CD14-positive monocyte (primary cell): ENCODE measurements around the gene SCAP. TPM values are rescaled to one million over a fixed set of nuclear protein-coding genes. Genes with fewer than 3 reads are reported as not detected.
A peak's percentile ranks its signal among the peaks of the same experiment; 100 is the strongest.

Experiments used
- DNase-seq, 3 donors: peaks; one replicate each; pipeline ENCODE4 v3.0.0-alpha.2; 2011 to 2022
- H2AFZ ChIP-seq: 2 replicates; pipeline ENCODE4 v1.6.0; 2012; ENCODE audit warnings: mild to moderate bottlenecking, low read depth, low read length, inconsistent platforms; ENCODE audit not compliant: insufficient read depth, poor library complexity, severe bottlenecking
- H3K27ac ChIP-seq, 2 donors: 1 replicate in 1 of 2; 2 replicates in 1 of 2; pipeline ENCODE4 v1.5.1; 2012 to 2013; ENCODE audit warnings: low read length in 2 of 2, control low read depth in 1 of 2, inconsistent platforms in 1 of 2, low read depth in 1 of 2, mild to moderate bottlenecking in 1 of 2
- H3K27me3 ChIP-seq, 2 donors: one replicate each; pipeline versions ENCODE4 v1.6.0 to v1.6.1; 2011 to 2013; ENCODE audit warnings: low read length in 2 of 2; ENCODE audit not compliant: control insufficient read depth in 2 of 2, insufficient read depth in 2 of 2
- H3K36me3 ChIP-seq, 2 donors: replicated peaks in 1 of 2; 1 replicate in 1 of 2; 2 replicates in 1 of 2; pipeline versions ENCODE4 v1.5.1 to v1.6.1; 2012 to 2013; ENCODE audit warnings: low read length in 2 of 2, control low read depth in 1 of 2, inconsistent platforms in 1 of 2, mild to moderate bottlenecking in 1 of 2; ENCODE audit not compliant: insufficient read depth in 2 of 2, control insufficient read depth in 1 of 2
- H3K4me1 ChIP-seq, 2 donors: 1 replicate in 1 of 2; 2 replicates in 1 of 2; pipeline versions ENCODE4 v1.5.1 to v1.6.1; 2012 to 2013; ENCODE audit warnings: low read length in 2 of 2, control low read depth in 1 of 2, inconsistent platforms in 1 of 2, mild to moderate bottlenecking in 1 of 2, moderate library complexity in 1 of 2; ENCODE audit not compliant: insufficient read depth in 2 of 2, control insufficient read depth in 1 of 2
- H3K4me2 ChIP-seq: replicated peaks from 2 replicates; pipeline ENCODE3; 2012; ENCODE audit warnings: low read length, moderate library complexity, mild to moderate bottlenecking; ENCODE audit not compliant: poor library complexity, severe bottlenecking; ENCODE audit errors: extremely low read depth
- H3K4me3 ChIP-seq, 3 experiments: fragments of 200-600 bp in 1 of 3; sonication (generic) in 1 of 3; replicated peaks in 1 of 3; 1 replicate in 2 of 3; 2 replicates in 1 of 3; pipeline ENCODE4 v1.5.1; 2011 to 2013; ENCODE audit warnings: low read length in 3 of 3, mild to moderate bottlenecking in 3 of 3, control low read depth in 2 of 3, low read depth in 2 of 3, inconsistent platforms in 1 of 3, moderate library complexity in 1 of 3
- H3K79me2 ChIP-seq: 2 replicates; pipeline ENCODE4 v1.6.0; 2012; ENCODE audit warnings: mild to moderate bottlenecking, control low read depth, inconsistent platforms, low read length, moderate library complexity; ENCODE audit not compliant: insufficient read depth
- H3K9ac ChIP-seq: 2 replicates; pipeline ENCODE4 v1.6.0; 2017; ENCODE audit warnings: low read length, mild to moderate bottlenecking; ENCODE audit not compliant: insufficient read depth, poor library complexity, severe bottlenecking
- H3K9me3 ChIP-seq, 2 donors: replicated peaks in 1 of 2; 1 replicate in 1 of 2; 2 replicates in 1 of 2; pipeline versions ENCODE4 v1.5.1 to v1.6.1; 2012 to 2013; ENCODE audit warnings: low read length in 2 of 2, control low read depth in 1 of 2; ENCODE audit not compliant: control insufficient read depth in 1 of 2, insufficient read depth in 1 of 2
- H4K20me1 ChIP-seq: 2 replicates; pipeline ENCODE4 v1.6.0; 2012; ENCODE audit warnings: mild to moderate bottlenecking, low read length, control low read depth, moderate library complexity; ENCODE audit not compliant: insufficient read depth
- H3K27ac Mint-ChIP-seq, 7 donors: one replicate each; pipeline ENCODE4 v1.8.0; 2020; ENCODE audit warnings: mild to moderate bottlenecking in 7 of 7, mixed read lengths in 7 of 7, moderate library complexity in 6 of 7, inconsistent platforms in 2 of 7
- H3K27me3 Mint-ChIP-seq, 3 donors: one replicate each; pipeline ENCODE4 v1.8.0; 2021 to 2022; ENCODE audit warnings: low read depth in 3 of 3, mild to moderate bottlenecking in 3 of 3, mixed read lengths in 3 of 3, moderate library complexity in 3 of 3, inconsistent platforms in 1 of 3
- H3K36me3 Mint-ChIP-seq, 2 donors: one replicate each; pipeline ENCODE4 v1.8.0; 2020; ENCODE audit warnings: mixed read lengths in 2 of 2, inconsistent platforms in 1 of 2, mild to moderate bottlenecking in 1 of 2
- H3K4me1 Mint-ChIP-seq: one replicate; pipeline ENCODE4 v1.8.0; 2020; ENCODE audit warnings: mild to moderate bottlenecking, mixed read lengths
- H3K4me3 Mint-ChIP-seq, 2 donors: one replicate each; pipeline ENCODE4 v1.8.0; 2020; ENCODE audit warnings: mild to moderate bottlenecking in 2 of 2, mixed read lengths in 2 of 2, moderate library complexity in 1 of 2
- H3K9me3 Mint-ChIP-seq, 7 donors: one replicate each; pipeline ENCODE4 v1.8.0; 2020 to 2022; ENCODE audit warnings: mixed read lengths in 7 of 7, mild to moderate bottlenecking in 6 of 7, moderate library complexity in 6 of 7, inconsistent platforms in 2 of 7
- CTCF ChIP-seq: fragments of 200-600 bp; IDR thresholded peaks from one replicate; pipeline ENCODE4 v1.8.0; 2022; ENCODE audit warnings: antibody characterized with exemption, mild to moderate bottlenecking
- WGBS: methylation state at CpG from one replicate; pipeline ENCODE4 v1.1.5; 2013; ENCODE audit warnings: missing lambda C conversion rate; ENCODE audit not compliant: insufficient coverage; 5-methylcytosine and 5-hydroxymethylcytosine counted together
- intact Hi-C, 2 donors: fragments of 100-400 bp; cut with micrococcal nuclease; formaldehyde crosslinking; loops; one replicate each; pipeline versions ENCODE4 v1.15.0 to v1.15.1; 2023
- polyA plus RNA-seq, 3 donors: library from polyadenylated mRNA; depleted of rRNA in 1 of 3; unstranded in 2 of 3; stranded (reverse) in 1 of 3; fragments of 300-500 nt in 2 of 3; fragments of >200 nt in 1 of 3; fragmentation: Illumina TruSeq in 2 of 3; gene quantifications; 1 replicate in 2 of 3; 2 replicates in 1 of 3; pipeline ENCODE4 v1.2.3, GENCODE V29; 2012 to 2021

Gene SCAP
- polyA plus RNA-seq, 3 donors, result 26.3 to 27.8 (median 27.7) TPM

- Histone ChIP-seq H3K4me1 (peaks cover 9 to 15% of the 10 kb centered on the region in 2 donors), H3K79me2 (no peaks in the 10 kb centered on the region), H3K27ac (no peak overlapping the region), H3K9ac (no peak overlapping the region), H3K27me3 (no peaks in the 10 kb centered on the region), H2AFZ (no peak overlapping the region), H4K20me1 (peaks cover 6% of the 10 kb centered on the region), H3K36me3 (peaks cover 49 to 70% of the 10 kb centered on the region in 2 donors), H3K4me3 (no peak overlapping the region), H3K9me3 (no peaks in the 10 kb centered on the region), H3K4me2 (no peak overlapping the region)
- Mint-ChIP-seq H3K4me3 (no peak overlapping the region), H3K27me3 (no peaks in the 10 kb centered on the region), H3K27ac (peak overlapping the region in 1 of 7 donors; percentile 68), H3K4me1 (peaks cover 12% of the 10 kb centered on the region), H3K9me3 (no peaks in the 10 kb centered on the region), H3K36me3 (peaks cover 39 to 71% of the 10 kb centered on the region in 2 donors)
- no peak for DNase-seq
- no peak for TF ChIP-seq CTCF
- intact Hi-C loops, result loop anchor here in 1 of 2 donors (5.0 kb wide), 1 partner anchor 88 kb away; the partner anchor contains the start of gene ELP6
- no CpG with 5 or more reads among the region's 15 CpGs for WGBS
Measured at GRCh38 chr3:47424434-47425382, 51.0 kb downstream of the SCAP start.

DNA sequence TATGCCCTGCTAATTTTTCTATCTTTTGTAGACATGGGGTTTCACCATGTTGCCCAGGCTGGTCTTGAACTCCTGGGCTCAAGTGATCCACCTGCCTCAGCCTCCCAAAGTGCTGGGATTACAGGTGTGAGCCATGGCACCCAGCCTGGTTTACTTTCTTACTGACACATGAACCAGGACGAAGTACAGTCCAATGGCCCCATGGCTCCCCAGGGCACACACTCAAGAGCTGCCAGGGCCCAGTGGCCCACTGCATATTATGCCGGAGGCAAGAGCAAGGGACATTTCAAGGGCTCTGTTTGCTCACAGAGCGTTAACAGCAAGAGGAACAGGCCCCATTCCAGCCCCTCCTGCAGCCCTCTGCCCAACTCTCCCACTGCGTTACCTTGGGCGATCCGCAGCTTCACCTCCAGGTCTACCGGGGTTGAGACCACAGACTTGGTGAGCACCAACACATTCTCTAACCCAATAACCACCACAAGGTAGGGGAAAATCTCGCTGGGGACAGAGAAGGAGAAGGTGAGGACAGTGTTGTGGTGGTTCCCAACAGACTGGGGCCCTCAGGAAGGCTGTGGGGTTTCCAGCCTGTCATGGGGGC lies 52.1 kb downstream of the SCAP start:
- Histone ChIP-seq H3K27me3 (no peaks in the 10 kb centered on the region), H2AFZ (no peak overlapping the region), H3K9ac (no peak overlapping the region), H4K20me1 (peaks cover 6% of the 10 kb centered on the region), H3K4me2 (no peak overlapping the region), H3K9me3 (no peaks in the 10 kb centered on the region), H3K4me1 (peaks cover 9 to 15% of the 10 kb centered on the region in 2 donors), H3K79me2 (no peaks in the 10 kb centered on the region), H3K36me3 (peaks cover 59 to 72% of the 10 kb centered on the region in 2 donors), H3K4me3 (no peak overlapping the region), H3K27ac (no peak overlapping the region)
- Mint-ChIP-seq H3K27ac (peak overlapping the region in 2 of 7 donors; percentile 50 to 66), H3K9me3 (peaks cover 0 to 1% (median 0%) of the 10 kb centered on the region in 7 donors), H3K27me3 (peaks cover 0 to 1% (median 0%) of the 10 kb centered on the region in 3 donors), H3K4me1 (peaks cover 12% of the 10 kb centered on the region), H3K36me3 (peaks cover 40 to 75% of the 10 kb centered on the region in 2 donors), H3K4me3 (no peak overlapping the region)
- 91% methylated on average over 3 of the region's 8 CpGs for WGBS
- no peak for DNase-seq
- TF ChIP-seq CTCF, result no peak
- intact Hi-C loops, result loop anchor here in 1 of 2 donors (5.0 kb wide), 1 partner anchor 89 kb away; the partner anchor contains the start of gene ELP6
